Body of pancreas (tissue), 4 donors: ENCODE results near the gene ATP8A2. TPM values are rescaled to one million over a fixed set of nuclear protein-coding genes. Genes with fewer than 3 reads are reported as not detected.

ENCODE experiments used
- ATAC-seq: fragments of 150-250 bp; one replicate; pipeline ENCODE4 v1.9.1; 2016
- DNase-seq, 4 donors: peaks; one replicate each; pipeline ENCODE4 v3.0.0-alpha.2; 2019
- H3K27ac ChIP-seq, 4 donors: fragments of 200-600 bp; sonication (generic); 1 replicate in 3 of 4; 2 replicates in 1 of 4; pipeline versions ENCODE4 v1.5.1 to v1.6.1; 2016 to 2019; ENCODE audit warnings: mild to moderate bottlenecking in 1 of 4, mixed read lengths in 1 of 4, moderate library complexity in 1 of 4
- H3K27me3 ChIP-seq, 2 donors: fragments of 200-600 bp; sonication (generic); one replicate each; pipeline ENCODE4 v1.6.0; 2016; ENCODE audit warnings: mild to moderate bottlenecking in 1 of 2
- H3K36me3 ChIP-seq, 2 donors: fragments of 200-600 bp; sonication (generic); replicated peaks in 1 of 2; 2 replicates each; pipeline ENCODE4 v1.5.1; 2016; ENCODE audit warnings: low read depth in 2 of 2; ENCODE audit not compliant: insufficient read depth in 1 of 2
- H3K4me1 ChIP-seq: fragments of 200-600 bp; sonication (generic); one replicate; pipeline ENCODE4 v1.6.0; 2016
- H3K4me3 ChIP-seq, 2 donors: fragments of 200-600 bp; sonication (generic); 1 replicate in 1 of 2; 2 replicates in 1 of 2; pipeline ENCODE4 v1.5.1; 2016 to 2019
- H3K9me3 ChIP-seq, 3 donors: fragments of 200-600 bp; sonication (generic); 1 replicate in 2 of 3; 2 replicates in 1 of 3; pipeline ENCODE4 v1.5.1; 2016
- CTCF ChIP-seq, 7 experiments: fragments of 450-650 bp in 4 of 7; fragments of 200-600 bp in 3 of 7; sonication (generic) in 3 of 7; IDR thresholded peaks; one replicate each; pipeline ENCODE4 v1.5.1; 2016 to 2019; ENCODE audit warnings: antibody characterized with exemption in 7 of 7
- POLR2A ChIP-seq, 3 donors: fragments of 450-650 bp; IDR thresholded peaks; one replicate each; pipeline ENCODE4 v1.6.1; 2016; ENCODE audit warnings: antibody characterized with exemption in 3 of 3, mild to moderate bottlenecking in 2 of 3
- WGBS, 2 donors: methylation state at CpG; one replicate each; pipeline ENCODE4 v1.1.5; 2017; 5-methylcytosine and 5-hydroxymethylcytosine counted together
- intact Hi-C: fragments of 100-400 bp; cut with DNase I; formaldehyde crosslinking; loops from one replicate; pipeline ENCODE4 v1.15.1; 2023
- total RNA-seq, 2 donors: library from RNA; depleted of rRNA; stranded (reverse); fragments of >200 nt; gene quantifications; one replicate each; pipeline ENCODE4 v1.1.0, GENCODE V29; 2016

The ATP8A2 gene
- total RNA-seq, 2 donors from 2014 or later = under 0.01 TPM; not detected in 1

- Histone ChIP-seq H3K36me3 (no peaks in the 10 kb centered on the region), H3K4me1 (peaks cover 7% of the 10 kb centered on the region), H3K4me3 (no peak overlapping the region), H3K9me3 (no peaks in the 10 kb centered on the region), H3K27ac (peak overlapping the region in 3 of 4 donors; percentile 26 to 70 (median 67)), H3K27me3 (no peaks in the 10 kb centered on the region)
- peak; percentile 19 to 34 (median 26) for DNase-seq
- 10 to 14% methylated on average over 10 of the region's 10 CpGs for WGBS, 2 donors
- TF ChIP-seq POLR2A (IDR thresholded peaks at IDR 0.05) (peak in 2 of 3 donors; percentile 22 to 37), CTCF (IDR thresholded peaks at IDR 0.05) (no peak)
- intact Hi-C loops = no loop called here
- ATAC-seq = peak; percentile 75
These were observed 605.4 kb downstream of the ATP8A2 start for GRCh38 chr13:25977216-25977615.

GRCh38 chr13:25977671-25978070, 605.9 kb downstream of the ATP8A2 start:
- intact Hi-C loops = no loop called here
- 25 to 33% methylated on average over 4 of the region's 4 CpGs for WGBS, 2 donors
- Histone ChIP-seq H3K27ac (peak overlapping the region in 3 of 4 donors; percentile 38 to 67 (median 59)), H3K36me3 (no peaks in the 10 kb centered on the region), H3K27me3 (no peaks in the 10 kb centered on the region), H3K4me3 (no peak overlapping the region), H3K9me3 (no peaks in the 10 kb centered on the region), H3K4me1 (peaks cover 7% of the 10 kb centered on the region)
- ATAC-seq (no peak), DNase-seq (no peak)
- no peak for TF ChIP-seq CTCF (IDR thresholded peaks at IDR 0.05)
- TF ChIP-seq POLR2A (IDR thresholded peaks at IDR 0.05) = no peak

- intact Hi-C loops = no loop called here
- H3K9me3 ChIP-seq = no peaks in the 10 kb centered on the region
- H3K4me3 ChIP-seq = no peak overlapping the region
- TF ChIP-seq POLR2A (IDR thresholded peaks at IDR 0.05) (no peak), CTCF (IDR thresholded peaks at IDR 0.05) (no peak)
- DNase-seq (no peak), ATAC-seq (no peak)
- H3K27ac ChIP-seq = peak overlapping the region in 2 of 4 donors; percentile 59 to 67
- peaks cover 7% of the 10 kb centered on the region for H3K4me1 ChIP-seq
- no peaks in the 10 kb centered on the region for H3K27me3 ChIP-seq
- H3K36me3 ChIP-seq = no peaks in the 10 kb centered on the region
- WGBS, 2 donors = 73 to 90% methylated on average over 2 of the region's 2 CpGs
These were observed 607.2 kb downstream of the ATP8A2 start for GRCh38 chr13:25978961-25979360.

GRCh38 chr13:25979371-25979770, 607.6 kb downstream of the ATP8A2 start:
- no peaks in the 10 kb centered on the region for H3K27me3 ChIP-seq
- 79 to 93% methylated on average over 6 of the region's 6 CpGs for WGBS, 2 donors
- no peaks in the 10 kb centered on the region for H3K36me3 ChIP-seq
- H3K9me3 ChIP-seq = no peaks in the 10 kb centered on the region
- intact Hi-C loops = no loop called here
- DNase-seq = no peak
- no peak overlapping the region for H3K4me3 ChIP-seq
- peak overlapping the region in 2 of 4 donors; percentile 59 to 67 for H3K27ac ChIP-seq
- no peak for ATAC-seq
- H3K4me1 ChIP-seq = peaks cover 7% of the 10 kb centered on the region
- no peak for TF ChIP-seq CTCF (IDR thresholded peaks at IDR 0.05)
- TF ChIP-seq POLR2A (IDR thresholded peaks at IDR 0.05) = no peak

- 36 to 39% methylated on average over 2 of the region's 2 CpGs for WGBS, 2 donors
- intact Hi-C loops = no loop called here
- Histone ChIP-seq H3K4me3 (no peak overlapping the region), H3K9me3 (no peaks in the 10 kb centered on the region), H3K27ac (peak overlapping the region in 2 of 4 donors; percentile 35 to 59), H3K36me3 (no peaks in the 10 kb centered on the region), H3K4me1 (peaks cover 7% of the 10 kb centered on the region), H3K27me3 (no peaks in the 10 kb centered on the region)
- TF ChIP-seq CTCF (IDR thresholded peaks at IDR 0.05) = peak in 3 of 7 experiments; percentile 13 to 16 (median 15)
- TF ChIP-seq POLR2A (IDR thresholded peaks at IDR 0.05) = no peak
- no peak for ATAC-seq
- DNase-seq = peak in 1 of 4 donors; percentile 13
These were observed 608.5 kb downstream of the ATP8A2 start for GRCh38 chr13:25980255-25980654.
